GM19043 (cell line): Measurements from ENCODE around the gene OLFM1.

Experiments
- ATAC-seq: cut with Tn5 transposase; IDR thresholded peaks from one replicate; pipeline ENCODE4 v1.9.1; 2021; ENCODE audit warnings: low read depth; ENCODE audit not compliant: unreplicated experiment

OLFM1 gene

DNA sequence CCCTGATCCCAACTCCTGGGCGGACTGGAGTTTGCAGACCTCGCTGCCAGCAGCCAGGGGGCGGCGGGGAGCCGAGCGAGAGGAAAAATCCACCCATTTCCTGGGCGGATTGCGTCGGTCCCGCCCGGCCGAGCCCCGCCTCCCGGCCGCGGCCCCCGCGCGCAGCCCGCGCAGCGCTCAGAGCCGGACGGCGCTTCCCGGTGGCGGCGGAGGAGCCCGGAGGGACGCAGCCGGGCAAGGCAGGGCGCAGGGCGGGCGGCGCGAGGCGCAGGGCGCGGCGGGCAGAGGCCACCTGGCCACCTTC is at the start of gene OLFM1:
Gene OLFM1, plus strand, starts transcription at position 180 of the 304 bp plus-strand sequence. CDS start 322 bp downstream, outside the sequence.
- ATAC-seq = no peak

DNA sequence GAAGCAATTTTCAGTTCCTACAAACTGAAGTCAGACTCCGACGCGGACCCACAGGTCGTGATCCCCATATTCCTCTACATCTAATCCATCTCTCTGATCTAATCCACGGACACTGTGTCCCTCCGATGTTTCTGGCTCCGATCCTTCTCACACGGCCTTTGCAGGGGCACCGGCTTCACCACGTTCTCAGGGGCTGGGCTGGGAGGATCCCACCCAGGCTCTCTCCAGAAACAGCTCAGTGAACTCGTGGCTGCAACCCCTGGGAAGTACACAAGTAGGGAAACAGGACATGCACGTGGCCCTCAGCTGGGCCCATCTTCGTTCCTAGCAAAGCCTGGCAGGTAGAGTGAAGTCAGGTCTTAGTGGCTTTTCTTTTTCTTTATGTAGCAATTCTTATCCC is 49.1 kb upstream of the OLFM1 start:
- no peak for ATAC-seq

DNA sequence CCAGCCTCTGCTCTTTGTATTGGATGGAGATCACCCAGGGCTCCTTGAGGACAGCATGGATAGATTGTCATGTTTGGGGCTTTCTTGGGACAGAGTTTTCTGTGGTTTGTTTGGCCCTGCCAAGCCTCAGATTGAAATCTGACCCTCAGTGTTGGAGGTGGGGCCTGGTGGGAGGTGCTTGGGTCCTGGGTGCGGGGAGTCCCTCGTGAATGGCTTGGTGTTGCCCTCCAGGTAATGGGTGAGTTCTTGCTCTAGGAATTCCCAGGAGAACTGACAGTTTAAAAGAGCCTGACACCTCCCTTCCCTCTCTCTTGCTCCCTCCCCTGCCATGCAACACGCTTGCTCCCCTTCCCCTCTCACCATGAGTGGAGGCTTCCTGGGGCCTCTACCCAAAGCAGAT is 48.6 kb upstream of the OLFM1 start:
- no peak for ATAC-seq

DNA sequence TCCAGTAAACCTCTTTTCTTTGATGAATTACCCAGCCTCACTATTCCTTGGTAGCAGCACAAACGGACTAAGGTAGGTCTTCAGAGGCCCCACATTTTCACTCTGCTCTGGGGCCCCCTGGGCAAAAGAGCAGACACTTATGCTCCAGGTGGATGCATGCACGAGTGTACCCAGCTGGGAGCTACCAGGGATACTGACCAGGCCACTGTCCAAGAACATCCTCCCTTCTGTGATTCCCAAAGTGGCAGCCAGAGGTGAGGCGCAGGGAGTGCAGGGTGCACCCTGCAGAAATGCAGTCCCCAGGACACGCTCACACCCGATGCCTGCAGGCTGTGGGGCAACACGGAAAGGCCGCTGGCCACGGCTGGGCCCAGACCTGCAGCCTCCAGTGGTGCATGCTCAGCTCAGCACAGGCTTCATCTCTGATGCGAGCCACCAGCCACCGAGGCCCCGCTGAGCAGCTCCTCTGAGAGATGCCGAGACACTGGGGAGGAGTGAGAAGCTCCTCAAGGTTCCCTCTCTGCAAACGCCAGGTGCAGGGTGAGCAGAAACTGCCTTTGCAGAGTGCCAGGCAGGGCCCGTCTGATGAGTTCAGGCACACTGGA is 48.1 kb upstream of the OLFM1 start:
- no peak for ATAC-seq

DNA sequence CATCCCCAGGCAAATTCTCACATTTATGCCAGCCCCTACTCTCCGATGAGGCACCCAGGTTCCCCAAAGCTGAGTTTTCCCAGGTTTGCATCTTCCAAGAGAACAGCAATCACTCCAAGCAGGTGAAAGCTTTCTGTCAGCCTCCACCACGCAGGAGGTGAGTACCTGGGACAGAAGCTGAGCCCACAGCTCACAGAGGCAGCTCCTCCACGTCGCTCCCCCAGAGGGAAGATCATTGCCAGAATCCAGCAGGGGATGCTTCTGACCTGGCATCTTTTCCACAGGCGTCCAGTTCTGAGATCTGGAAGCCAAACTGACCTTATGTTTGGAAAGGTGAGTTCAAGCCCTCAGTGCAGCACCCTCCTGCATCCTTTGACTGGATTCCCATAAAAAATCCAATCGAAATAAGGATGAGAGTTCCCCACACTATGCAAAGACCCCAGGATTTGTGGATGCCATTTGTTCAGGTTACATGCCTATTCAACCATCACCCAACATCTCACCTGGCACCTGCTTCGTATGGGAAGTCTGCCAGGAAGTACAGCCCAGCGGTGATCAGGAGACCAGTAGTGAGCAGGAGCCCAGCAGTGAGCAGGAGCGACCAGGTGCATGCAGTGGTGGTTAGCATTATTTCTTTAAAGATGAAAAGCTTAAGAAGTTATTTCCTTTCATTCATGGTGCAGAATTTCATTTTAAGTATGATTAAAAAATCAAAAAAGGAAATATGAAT is 47.4 kb upstream of the OLFM1 start:
- ATAC-seq = no peak

DNA sequence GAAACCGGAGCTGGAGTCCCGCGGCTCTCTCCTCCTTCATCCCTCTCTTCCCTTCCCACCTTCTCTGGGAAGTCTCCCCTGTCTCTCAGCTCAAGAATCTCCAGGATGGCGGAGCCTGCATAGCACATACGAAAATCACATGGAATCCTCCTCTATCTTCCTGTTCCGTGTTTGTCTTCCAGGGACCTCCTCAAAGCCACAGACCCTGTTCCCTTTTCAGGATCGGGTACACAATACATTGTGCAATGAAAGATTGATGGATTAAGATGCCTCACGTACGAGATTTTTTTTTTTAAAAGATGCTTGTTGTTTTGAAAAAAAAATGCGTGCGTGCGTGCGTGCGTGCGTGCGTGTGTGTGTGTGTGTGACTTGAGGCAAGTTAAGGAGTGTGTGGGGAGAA is 46.6 kb upstream of the OLFM1 start:
- no peak for ATAC-seq

DNA sequence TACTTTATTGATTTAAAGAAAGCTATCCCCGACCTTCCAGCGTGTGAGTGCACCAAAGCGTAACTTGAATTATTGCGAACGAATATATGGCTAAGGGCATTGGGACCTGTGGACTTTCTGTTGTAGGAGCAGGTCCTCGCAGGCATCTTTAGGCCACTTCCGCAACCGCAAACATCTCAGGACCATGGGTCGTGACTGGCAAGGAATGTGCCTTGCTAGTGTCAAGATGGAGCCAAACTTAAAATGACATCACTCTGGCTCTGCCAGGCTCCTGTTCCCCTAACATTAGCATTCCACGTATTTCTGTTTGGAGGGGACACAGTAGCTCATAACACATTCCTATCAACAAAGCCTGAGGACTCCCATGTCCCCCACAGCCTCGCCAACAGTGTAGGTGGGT is 44.1 kb upstream of the OLFM1 start:
- no peak for ATAC-seq

DNA sequence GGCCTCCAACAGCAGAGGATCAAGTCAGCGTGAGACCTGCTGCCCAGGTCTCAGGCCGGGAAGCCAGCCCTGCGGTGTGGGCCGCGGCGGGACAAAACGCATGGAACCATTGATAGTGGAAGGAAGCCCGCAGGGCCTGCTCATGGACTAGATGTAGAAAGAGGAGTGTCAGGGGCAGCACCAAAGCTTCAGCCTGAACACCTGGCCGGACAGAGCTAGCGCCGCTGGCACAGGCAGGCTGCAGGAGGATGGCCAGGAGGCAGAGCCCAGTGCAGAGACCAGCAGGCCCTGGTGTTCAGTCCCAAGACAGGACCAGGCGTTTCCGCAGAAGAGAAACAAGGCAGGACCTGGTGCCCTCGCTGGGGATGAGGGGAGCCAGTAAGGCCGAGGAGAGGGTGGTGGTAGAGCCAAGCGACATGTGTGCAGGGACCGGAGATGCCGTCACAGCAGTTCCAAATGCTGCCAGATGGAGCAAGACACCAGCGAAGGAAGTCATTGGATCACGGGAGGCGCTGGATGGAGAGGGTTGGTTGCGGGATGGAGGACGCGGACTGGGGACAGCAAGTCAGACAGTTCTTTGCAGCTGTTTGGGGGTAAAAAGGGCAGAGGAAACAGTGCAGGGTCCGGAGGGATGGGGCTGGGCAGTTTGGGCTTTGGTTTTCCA is 42.1 kb upstream of the OLFM1 start:
- no peak for ATAC-seq

DNA sequence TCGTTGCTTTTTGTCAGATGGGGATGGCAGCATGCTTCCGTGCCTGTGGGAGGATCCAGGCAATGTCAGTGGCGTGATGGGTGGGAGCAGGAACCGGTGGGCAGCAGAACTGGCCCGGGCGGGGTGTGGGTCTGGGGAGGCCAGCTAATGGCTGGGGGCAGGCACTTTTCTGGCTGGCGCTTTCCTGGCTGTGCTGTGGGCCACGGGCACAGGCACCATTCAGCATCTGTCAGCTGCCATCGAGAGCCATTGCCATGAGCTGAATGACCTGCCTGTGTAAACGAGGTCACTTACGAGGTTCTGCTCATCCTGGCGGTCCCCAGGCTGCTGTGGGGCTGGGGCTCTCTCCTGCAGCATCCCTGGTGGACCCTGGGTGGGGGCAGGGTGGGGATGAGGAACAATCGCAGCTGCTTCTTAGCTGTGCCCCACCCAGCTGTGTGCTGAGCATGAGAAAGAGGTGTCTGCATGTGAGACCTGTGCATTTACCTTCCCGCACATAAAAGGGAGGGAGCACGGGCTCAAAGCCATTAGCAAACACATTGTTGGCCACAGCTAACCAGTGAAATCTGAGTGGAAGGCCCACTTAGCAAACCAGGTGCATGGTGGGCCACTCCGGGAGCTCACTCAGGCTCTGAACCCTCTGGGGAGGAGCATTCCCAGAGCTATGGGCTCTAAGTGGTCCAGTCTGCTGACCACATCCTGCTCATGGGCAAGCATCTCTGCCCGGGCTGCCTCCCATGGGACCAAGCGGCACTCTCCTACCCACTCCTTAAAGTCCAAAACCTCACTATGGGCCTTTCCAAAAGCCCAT is 41.3 kb upstream of the OLFM1 start:
- no peak for ATAC-seq

DNA sequence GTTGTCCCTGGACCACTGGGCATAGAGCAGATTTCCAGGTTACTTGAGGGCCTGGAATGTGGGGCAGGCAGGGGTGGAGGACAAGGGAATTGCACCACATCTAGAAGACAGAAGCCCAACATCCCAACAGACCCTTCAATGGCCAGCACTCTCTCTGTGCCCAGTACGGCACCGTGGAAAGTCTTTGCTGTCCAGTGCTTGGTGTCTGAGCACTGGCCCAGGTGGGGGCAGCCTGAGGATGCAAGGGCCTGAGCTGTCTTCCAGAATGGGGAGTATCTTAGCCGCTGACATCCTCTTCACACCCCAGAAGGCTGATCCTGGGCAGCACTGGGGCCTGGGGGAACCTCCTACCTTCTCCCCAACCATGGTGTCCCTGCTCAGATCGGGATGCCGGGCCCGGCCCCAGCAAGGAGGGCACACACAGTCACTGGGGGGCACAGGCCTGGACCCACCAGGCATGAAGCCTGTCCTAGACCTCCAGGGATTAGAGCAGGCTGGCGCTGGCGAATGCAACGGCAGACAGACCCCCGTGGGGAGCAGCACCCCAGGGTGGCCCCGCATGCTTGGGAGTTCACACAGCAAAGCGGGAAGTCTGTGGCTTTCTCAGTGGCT is 40.6 kb upstream of the OLFM1 start:
- ATAC-seq = no peak

DNA sequence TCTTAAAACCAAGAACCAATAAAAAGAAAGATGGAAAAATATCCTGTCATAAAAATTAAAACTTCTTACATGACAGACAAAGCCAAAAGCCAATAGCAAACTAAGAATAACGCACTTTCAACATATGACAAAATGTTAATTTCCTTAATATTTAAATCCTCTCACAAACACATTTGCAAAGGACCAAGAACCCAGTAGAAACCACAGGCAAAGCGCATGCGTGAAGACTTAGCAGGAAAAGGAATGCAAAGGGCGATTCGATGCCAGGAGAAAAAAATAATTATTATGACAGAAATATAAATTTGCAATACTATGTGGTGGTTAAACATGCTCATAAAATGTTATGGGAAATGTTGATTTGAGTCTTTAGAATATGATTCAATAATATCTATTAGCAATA is 39.9 kb upstream of the OLFM1 start:
- ATAC-seq = no peak

DNA sequence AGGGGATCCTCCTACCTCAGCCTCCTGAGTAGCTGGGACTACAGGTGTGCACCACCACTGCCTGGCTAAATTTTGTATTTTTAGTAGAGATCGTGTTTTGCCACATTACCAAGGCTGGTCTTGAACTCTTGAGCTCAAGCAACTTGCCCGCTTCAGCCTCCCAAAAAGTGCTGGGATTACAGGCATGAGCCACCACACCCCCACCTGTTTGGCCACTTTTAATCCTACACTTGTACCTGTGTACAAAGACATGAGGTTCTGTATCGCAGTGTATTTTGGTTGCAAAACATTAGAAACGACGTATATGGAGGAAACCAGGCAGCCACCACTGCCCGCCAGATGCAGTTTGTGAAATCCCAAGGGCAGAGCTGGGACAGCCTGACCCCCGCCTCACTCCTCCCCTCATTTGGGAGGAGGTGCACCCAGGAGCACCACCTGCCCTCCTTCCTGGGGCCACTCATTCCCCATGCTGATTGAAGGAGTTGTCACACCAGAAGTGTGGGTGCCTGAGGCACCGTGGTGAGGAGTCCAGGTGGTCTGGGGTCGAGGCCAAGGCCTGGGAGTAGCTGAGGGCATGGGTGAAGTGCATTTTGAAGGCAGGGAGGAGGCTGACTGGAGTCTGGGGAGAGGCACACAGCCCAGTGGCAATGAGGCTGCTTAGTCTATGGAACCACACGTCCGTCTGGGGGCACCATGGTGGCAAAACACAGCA is 39.3 kb upstream of the OLFM1 start:
- no peak for ATAC-seq

DNA sequence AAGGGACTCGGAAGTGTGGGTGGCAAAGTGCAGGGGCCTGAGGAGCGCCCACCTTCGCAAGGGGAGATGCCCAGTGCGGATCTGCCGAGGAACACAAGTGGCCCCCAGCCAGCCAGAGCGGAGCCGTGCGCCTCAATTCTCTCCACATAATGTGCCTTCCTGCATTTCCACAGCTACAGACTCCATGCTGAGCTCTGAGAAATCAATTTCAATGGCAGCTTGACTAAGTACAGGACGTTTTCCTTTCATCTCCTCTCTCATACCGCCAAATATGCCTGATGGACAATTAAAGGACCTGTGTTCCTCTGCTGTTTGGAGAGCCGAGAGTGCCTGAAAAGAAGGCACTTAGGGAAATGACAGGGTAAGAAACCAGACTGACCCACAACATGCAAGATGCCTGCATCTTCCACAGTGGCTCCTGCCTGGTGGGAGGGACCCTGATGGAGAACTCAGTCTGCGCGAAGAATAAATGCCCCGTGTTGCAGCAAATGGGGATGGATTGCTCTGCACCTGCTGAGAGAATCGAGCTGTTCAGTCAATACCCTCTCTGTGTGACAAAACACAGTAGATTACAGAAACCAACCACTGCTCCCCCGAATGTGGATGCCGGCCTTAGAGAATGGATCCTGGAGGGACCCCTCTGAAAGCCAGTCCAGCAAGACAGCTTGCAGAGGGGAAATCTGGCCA is 38.6 kb upstream of the OLFM1 start:
- ATAC-seq = no peak

DNA sequence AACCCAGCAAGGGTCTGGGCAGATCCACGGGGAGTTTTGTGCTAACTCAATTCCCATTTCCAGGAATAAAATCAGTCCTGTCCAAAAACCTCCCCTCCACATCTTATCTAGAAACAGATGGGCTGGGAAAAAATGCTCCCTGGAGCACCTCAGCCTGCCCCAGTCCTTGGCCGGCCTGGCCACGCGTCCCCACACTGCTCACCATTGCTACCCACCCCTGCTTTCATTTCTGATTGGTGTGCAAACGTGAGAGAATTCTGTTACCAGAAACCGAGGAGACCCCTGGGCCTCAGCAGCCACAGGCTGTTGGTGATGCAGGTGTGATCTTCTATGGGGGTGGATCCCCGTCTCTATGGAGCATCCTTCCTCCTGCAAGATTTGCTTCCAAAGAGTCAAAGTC is 38.0 kb upstream of the OLFM1 start:
- no peak for ATAC-seq

DNA sequence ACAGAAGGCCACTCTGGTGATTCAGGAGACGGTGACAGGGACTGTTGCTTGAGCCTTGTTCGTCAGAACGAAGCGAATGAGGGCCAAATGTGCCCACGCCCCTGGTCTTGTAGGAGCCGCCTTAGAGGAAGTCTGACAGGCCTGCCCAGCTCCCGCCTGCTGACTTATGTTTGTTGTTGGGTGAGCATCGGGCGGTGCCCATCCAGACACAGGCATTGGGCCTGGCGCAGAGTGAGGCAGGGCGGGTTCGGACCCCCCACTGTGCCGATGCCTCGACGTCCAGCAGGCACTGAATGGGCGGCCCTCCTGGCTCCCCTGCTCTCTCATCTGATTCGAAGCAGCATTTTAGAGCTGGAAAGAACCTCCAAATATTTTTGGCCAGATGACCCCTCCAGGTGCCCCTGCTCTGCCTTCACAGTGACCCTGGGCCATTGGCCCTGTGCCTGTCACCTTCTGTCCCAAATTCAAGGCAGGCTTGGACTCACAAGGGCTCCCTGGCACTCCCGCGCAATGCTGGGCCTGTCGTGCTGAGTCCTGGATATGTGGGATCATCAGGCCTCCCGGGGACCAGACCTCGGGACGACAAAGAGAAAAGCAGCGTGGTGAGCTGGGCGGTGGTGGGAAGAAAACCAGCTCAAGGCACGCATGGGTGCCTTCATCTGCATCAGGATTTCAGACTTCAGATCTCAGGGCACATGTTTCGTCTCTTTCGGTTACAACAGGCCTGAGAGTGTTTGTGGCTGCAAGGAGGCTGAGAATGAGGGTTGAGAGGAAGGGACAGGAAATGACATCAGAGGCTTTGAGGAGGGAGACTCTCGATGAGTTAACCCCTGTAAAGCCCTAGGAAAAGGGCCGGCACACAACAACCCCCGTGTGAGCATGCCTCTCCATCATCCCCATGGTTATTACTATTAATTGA is 37.1 kb upstream of the OLFM1 start:
- ATAC-seq = no peak

DNA sequence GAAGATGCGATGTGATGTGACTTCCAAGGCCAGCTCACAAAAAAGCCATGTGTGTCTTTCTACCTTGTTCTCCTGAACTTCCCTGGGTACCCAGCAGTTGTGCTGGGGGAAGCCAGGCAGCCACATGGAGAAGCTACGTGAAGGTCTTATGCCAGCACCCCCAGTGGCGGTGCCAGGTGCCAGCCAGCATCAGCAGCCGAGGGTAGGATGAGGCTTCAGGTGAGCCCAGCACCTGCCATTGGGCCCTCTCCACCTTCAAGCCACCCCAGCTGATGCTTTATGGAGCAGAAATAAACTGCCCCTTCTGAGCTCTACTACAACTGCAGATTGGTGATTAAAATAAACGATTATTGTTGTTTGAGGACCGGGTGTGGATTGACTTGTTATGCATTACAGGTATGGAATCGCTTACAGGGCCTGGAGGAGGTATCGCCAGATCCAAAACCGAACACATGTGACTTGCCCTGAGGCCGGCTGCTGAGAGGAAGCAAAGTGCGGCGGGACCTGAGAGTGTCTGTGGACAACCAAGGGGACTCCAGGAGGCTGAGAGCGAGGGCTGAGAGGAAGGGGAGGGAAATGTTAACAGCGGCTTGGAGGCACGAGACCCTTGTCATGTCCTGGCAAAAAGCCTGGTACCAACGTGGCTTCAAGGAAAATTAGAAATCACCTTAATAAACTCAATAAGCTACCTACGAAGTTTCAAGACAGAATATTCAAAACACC is 36.0 kb upstream of the OLFM1 start:
- ATAC-seq = no peak

DNA sequence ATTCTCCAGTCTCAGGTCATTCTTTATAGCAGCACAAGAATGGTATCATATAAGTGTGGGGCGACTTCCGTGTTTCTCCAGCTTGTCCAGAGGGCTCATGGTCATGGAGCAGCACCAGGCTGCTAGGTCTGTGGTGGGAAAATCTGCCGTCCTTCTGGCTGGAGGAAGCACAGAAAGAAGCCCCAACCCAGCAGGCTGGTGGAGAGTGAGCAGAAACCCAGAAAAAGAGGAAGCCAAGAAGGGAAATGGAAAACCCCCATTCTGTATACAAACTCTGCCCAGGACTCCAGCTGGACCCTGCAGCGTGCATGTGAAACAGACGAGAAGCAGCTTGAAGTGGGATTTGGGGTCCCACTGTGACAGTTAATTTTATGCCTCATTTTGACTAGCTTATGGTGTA is 34.3 kb upstream of the OLFM1 start:
- ATAC-seq = no peak

DNA sequence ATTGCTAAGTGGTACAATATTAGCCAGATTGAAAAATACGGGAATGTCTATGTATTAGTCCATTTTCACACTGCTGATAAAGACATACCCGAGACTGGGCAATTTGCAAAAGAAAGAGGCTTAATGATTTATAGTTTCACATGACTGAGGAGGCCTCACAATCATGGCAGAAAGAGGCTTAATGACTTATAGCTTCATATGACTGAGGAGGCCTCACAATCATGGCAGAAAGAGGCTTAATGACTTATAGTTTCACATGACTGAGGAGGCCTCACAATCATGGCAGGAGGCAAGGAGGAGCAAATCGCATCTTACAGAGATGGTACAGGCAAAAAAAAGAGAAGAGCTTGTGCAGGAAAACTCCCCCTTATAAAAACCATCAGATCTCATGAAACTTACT is 32.3 kb upstream of the OLFM1 start:
- ATAC-seq = no peak
